Testis (tissue), 3 donors: Measurements from ENCODE around the gene AFF1. TPM values are rescaled to one million over a fixed set of nuclear protein-coding genes. Genes with fewer than 3 reads are reported as not detected.

Experiments
- DNase-seq: peaks from one replicate; pipeline ENCODE4 v3.0.0-alpha.2; 2019
- H3K27ac ChIP-seq, 2 donors: fragments of 200-600 bp; sonication (generic); one replicate each; pipeline ENCODE4 v1.5.1; 2019
- H3K27me3 ChIP-seq: fragments of 200-600 bp; sonication (generic); one replicate; pipeline ENCODE4 v1.5.1; 2019
- H3K36me3 ChIP-seq: fragments of 200-600 bp; sonication (generic); one replicate; pipeline ENCODE4 v1.5.1; 2017; ENCODE audit warnings: low read depth; ENCODE audit errors: missing control alignments
- H3K4me1 ChIP-seq: fragments of 200-600 bp; sonication (generic); one replicate; pipeline ENCODE4 v1.5.1; 2019
- H3K4me3 ChIP-seq, 2 donors: fragments of 200-600 bp; sonication (generic); one replicate each; pipeline ENCODE4 v1.5.1; 2017 to 2019
- H3K9me3 ChIP-seq: fragments of 200-600 bp; sonication (generic); one replicate; pipeline ENCODE4 v1.5.1; 2017
- CTCF ChIP-seq, 3 experiments: fragments of 450-650 bp in 2 of 3; fragments of 200-600 bp in 1 of 3; sonication (generic) in 1 of 3; IDR thresholded peaks; one replicate each; pipeline ENCODE4 v1.5.1; 2016 to 2019; ENCODE audit warnings: antibody characterized with exemption in 3 of 3, mild to moderate bottlenecking in 2 of 3, moderate library complexity in 1 of 3
- POLR2A ChIP-seq: fragments of 450-650 bp; IDR thresholded peaks from one replicate; pipeline ENCODE4 v1.6.1; 2017; ENCODE audit warnings: antibody characterized with exemption, mild to moderate bottlenecking, moderate library complexity
- WGBS, 2 donors: methylation state at CpG; one replicate each; pipeline ENCODE4 v1.1.5; 2018; 5-methylcytosine and 5-hydroxymethylcytosine counted together
- intact Hi-C: fragments of 100-400 bp; cut with DNase I; formaldehyde crosslinking; loops from one replicate; pipeline ENCODE4 v1.15.1; 2023; ENCODE audit warnings: low total_unique reads
- polyA plus RNA-seq: library from polyadenylated mRNA; stranded (reverse); fragments of 350-450 nt; fragmentation: Illumina TruSeq; extraction: RNeasy Lipid Tissue Mini Kit (QIAGEN cat#74804); gene quantifications from one replicate; pipeline ENCODE4 v1.2.3, GENCODE V29; 2014; ENCODE audit warnings: low read depth, low replicate concordance; ENCODE audit not compliant: insufficient read depth
- total RNA-seq, 2 donors: library from RNA; depleted of rRNA; stranded (reverse); fragments of >200 nt; gene quantifications; one replicate each; pipeline ENCODE4 v1.2.3, GENCODE V29; 2016

Gene AFF1
- total and polyA plus RNA-seq, 3 donors from 2014 or later, result 15.8 to 56.8 (median 53.6) TPM

- H3K36me3 ChIP-seq, result no peaks in the 10 kb centered on the region
These were observed 130.2 kb downstream of the AFF1 start for GRCh38 chr4:87065021-87065420.

GRCh38 chr4:87066403-87067123, 131.8 kb downstream of the AFF1 start:
- H3K36me3 ChIP-seq, result no peaks in the 10 kb centered on the region
- H3K27ac ChIP-seq, result no peak overlapping the region
- H3K4me1 ChIP-seq, result no peaks in the 10 kb centered on the region
- WGBS, 2 donors, result 74% methylated on average over 4 of the region's 4 CpGs
- H3K27me3 ChIP-seq, result no peaks in the 10 kb centered on the region
- no peak overlapping the region for H3K4me3 ChIP-seq
- no peak for DNase-seq
- H3K9me3 ChIP-seq, result no peaks in the 10 kb centered on the region
- no peak for TF ChIP-seq CTCF (IDR thresholded peaks at IDR 0.05)
- TF ChIP-seq POLR2A, result no peak
- intact Hi-C loops, result no loop called here

More at GRCh38 chr4:87065021-87065420, 130.2 kb downstream of the AFF1 start:
- TF ChIP-seq POLR2A, result no peak
- TF ChIP-seq CTCF (IDR thresholded peaks at IDR 0.05), result no peak
- WGBS, 2 donors, result 70 to 76% methylated on average over 6 of the region's 6 CpGs
- no peak for DNase-seq
- no peaks in the 10 kb centered on the region for H3K27me3 ChIP-seq
- H3K9me3 ChIP-seq, result no peaks in the 10 kb centered on the region
- intact Hi-C loops, result no loop called here
- no peak overlapping the region for H3K4me3 ChIP-seq
- no peaks in the 10 kb centered on the region for H3K4me1 ChIP-seq
- H3K27ac ChIP-seq, result no peak overlapping the region

GRCh38 chr4:87067124-87067885, 132.5 kb downstream of the AFF1 start:
- no peaks in the 10 kb centered on the region for H3K36me3 ChIP-seq
- WGBS, 2 donors, result 83 to 94% methylated on average over 2 of the region's 2 CpGs
- no peaks in the 10 kb centered on the region for H3K9me3 ChIP-seq
- H3K27me3 ChIP-seq, result no peaks in the 10 kb centered on the region
- intact Hi-C loops, result no loop called here
- no peak overlapping the region for H3K27ac ChIP-seq
- DNase-seq, result no peak
- TF ChIP-seq POLR2A (no peak), CTCF (IDR thresholded peaks at IDR 0.05) (no peak)
- no peaks in the 10 kb centered on the region for H3K4me1 ChIP-seq
- no peak overlapping the region for H3K4me3 ChIP-seq

GRCh38 chr4:87068583-87069021, 133.8 kb downstream of the AFF1 start:
- WGBS, 2 donors, result 50 to 56% methylated on average over 6 to 7 of the region's 7 CpGs
- intact Hi-C loops, result no loop called here
- Histone ChIP-seq H3K9me3 (no peaks in the 10 kb centered on the region), H3K36me3 (no peaks in the 10 kb centered on the region), H3K27me3 (no peaks in the 10 kb centered on the region), H3K4me3 (no peak overlapping the region), H3K4me1 (peaks cover 7% of the 10 kb centered on the region), H3K27ac (no peak overlapping the region)
- no peak for DNase-seq
- TF ChIP-seq POLR2A, result no peak
- no peak for TF ChIP-seq CTCF (IDR thresholded peaks at IDR 0.05)
